GM21360 (cell line): Measurements from ENCODE around the gene SURF6.
"Not testable (repeated sequence)": the region's sequence is repeated elsewhere in the genome, so short reads cannot be mapped to it uniquely, and the experiment has no call there.

Experiments
- ATAC-seq: cut with Tn5 transposase; IDR thresholded peaks from one replicate; pipeline ENCODE4 v1.9.1; 2021; ENCODE audit warnings: mild to moderate bottlenecking, moderate library complexity; ENCODE audit not compliant: unreplicated experiment

Gene SURF6

GRCh38 chr9:133329306-133330156, 6.5 kb downstream of the SURF6 start:
- ATAC-seq, result not testable (repeated sequence)

- ATAC-seq, result no peak
Measured at GRCh38 chr9:133327834-133328484, 8.0 kb downstream of the SURF6 start.

GRCh38 chr9:133327021-133327420, 9.0 kb downstream of the SURF6 start:
- ATAC-seq, result not testable (repeated sequence)

GRCh38 chr9:133323991-133324703, 11.8 kb downstream of the SURF6 start:
- ATAC-seq, result no peak

GRCh38 chr9:133323211-133323610, 12.8 kb downstream of the SURF6 start:
- no peak for ATAC-seq

- no peak for ATAC-seq
Measured at GRCh38 chr9:133322701-133323100, 13.3 kb downstream of the SURF6 start.

- no peak for ATAC-seq
Measured at GRCh38 chr9:133321411-133321935, 14.5 kb downstream of the SURF6 start.

- ATAC-seq, result no peak
Measured at GRCh38 chr9:133320421-133320881, 15.5 kb downstream of the SURF6 start.

GRCh38 chr9:133317551-133317950, 18.4 kb downstream of the SURF6 start:
- ATAC-seq, result not testable (repeated sequence)

- no peak for ATAC-seq
Measured at GRCh38 chr9:133315997-133316396, 20.0 kb downstream of the SURF6 start.

GRCh38 chr9:133309608-133310007, 26.4 kb downstream of the SURF6 start:
- ATAC-seq, result no peak

- no peak for ATAC-seq
Measured at GRCh38 chr9:133307301-133307700, 28.7 kb downstream of the SURF6 start.

- ATAC-seq, result no peak
Measured at GRCh38 chr9:133306242-133307204, 29.5 kb downstream of the SURF6 start.

- ATAC-seq, result no peak
Measured at GRCh38 chr9:133305731-133306130, 30.3 kb downstream of the SURF6 start.

GRCh38 chr9:133304477-133305377, 31.3 kb downstream of the SURF6 start:
- ATAC-seq, result no peak

- ATAC-seq, result no peak
Measured at GRCh38 chr9:133304158-133304470, 31.9 kb downstream of the SURF6 start.

GRCh38 chr9:133303266-133304157, 32.5 kb downstream of the SURF6 start:
- ATAC-seq, result no peak
